Measurements from ENCODE around the gene PARD3. TPM values are rescaled to one million over a fixed set of nuclear protein-coding genes. Genes with fewer than 3 reads are reported as not detected.

The PARD3 gene
- total RNA-seq, 1 donor from 2014 or later: 98.2 TPM

GRCh38 chr10:34413214-34413613 is 401.9 kb downstream of the PARD3 start:
- no peaks in the 10 kb centered on the region for H3K27me3 ChIP-seq (ENCODE audit: control insufficient read depth, insufficient read depth, low read length)
- TF ChIP-seq CTCF (IDR thresholded peaks at IDR 0.05; ENCODE audit: insufficient read depth, low read length, severe bottlenecking): no peak
- no peaks in the 10 kb centered on the region for H3K36me3 ChIP-seq (ENCODE audit: control insufficient read depth, insufficient read depth, low read length)
- FAIRE-seq (no peak), DNase-seq (ENCODE audit: low read depth) (no peak)
- H3K4me3 ChIP-seq (ENCODE audit: low read depth, low read length): no peak overlapping the region

DNA sequence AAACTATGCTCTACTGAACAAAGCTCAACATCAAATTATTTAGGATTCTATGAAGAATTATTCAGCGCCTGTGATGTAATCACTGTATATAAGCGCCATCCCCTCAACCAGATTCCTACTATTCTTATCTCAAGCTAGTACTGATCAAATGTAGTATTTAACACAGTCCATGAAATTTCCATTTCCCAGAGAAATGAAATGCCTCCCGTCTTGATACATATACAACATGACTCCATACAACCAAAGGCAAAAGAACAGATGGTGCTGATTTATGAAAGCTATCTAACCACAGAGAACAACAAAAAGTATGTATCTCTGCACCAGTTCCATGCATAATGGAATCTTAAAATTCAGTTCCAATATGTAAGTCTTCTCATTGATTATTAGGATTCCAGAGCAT is 406.1 kb downstream of the PARD3 start:
- Histone ChIP-seq H3K27me3 (ENCODE audit: control insufficient read depth, insufficient read depth, low read length) (no peaks in the 10 kb centered on the region), H3K4me3 (ENCODE audit: low read depth, low read length) (no peak overlapping the region), H3K36me3 (ENCODE audit: control insufficient read depth, insufficient read depth, low read length) (no peaks in the 10 kb centered on the region)
- DNase-seq (ENCODE audit: low read depth) (no peak), FAIRE-seq (no peak)
- TF ChIP-seq CTCF (IDR thresholded peaks at IDR 0.05; ENCODE audit: insufficient read depth, low read length, severe bottlenecking): no peak

GRCh38 chr10:34408381-34408780 is 406.7 kb downstream of the PARD3 start:
- Histone ChIP-seq H3K27me3 (ENCODE audit: control insufficient read depth, insufficient read depth, low read length) (no peaks in the 10 kb centered on the region), H3K36me3 (ENCODE audit: control insufficient read depth, insufficient read depth, low read length) (no peaks in the 10 kb centered on the region), H3K4me3 (ENCODE audit: low read depth, low read length) (no peak overlapping the region)
- no peak for FAIRE-seq
- DNase-seq (ENCODE audit: low read depth): no peak
- TF ChIP-seq CTCF (IDR thresholded peaks at IDR 0.05; ENCODE audit: insufficient read depth, low read length, severe bottlenecking): no peak

GRCh38 chr10:34407324-34407805 is 407.7 kb downstream of the PARD3 start:
- no peak for TF ChIP-seq CTCF (IDR thresholded peaks at IDR 0.05; ENCODE audit: insufficient read depth, low read length, severe bottlenecking)
- DNase-seq (ENCODE audit: low read depth) (no peak), FAIRE-seq (no peak)

DNA sequence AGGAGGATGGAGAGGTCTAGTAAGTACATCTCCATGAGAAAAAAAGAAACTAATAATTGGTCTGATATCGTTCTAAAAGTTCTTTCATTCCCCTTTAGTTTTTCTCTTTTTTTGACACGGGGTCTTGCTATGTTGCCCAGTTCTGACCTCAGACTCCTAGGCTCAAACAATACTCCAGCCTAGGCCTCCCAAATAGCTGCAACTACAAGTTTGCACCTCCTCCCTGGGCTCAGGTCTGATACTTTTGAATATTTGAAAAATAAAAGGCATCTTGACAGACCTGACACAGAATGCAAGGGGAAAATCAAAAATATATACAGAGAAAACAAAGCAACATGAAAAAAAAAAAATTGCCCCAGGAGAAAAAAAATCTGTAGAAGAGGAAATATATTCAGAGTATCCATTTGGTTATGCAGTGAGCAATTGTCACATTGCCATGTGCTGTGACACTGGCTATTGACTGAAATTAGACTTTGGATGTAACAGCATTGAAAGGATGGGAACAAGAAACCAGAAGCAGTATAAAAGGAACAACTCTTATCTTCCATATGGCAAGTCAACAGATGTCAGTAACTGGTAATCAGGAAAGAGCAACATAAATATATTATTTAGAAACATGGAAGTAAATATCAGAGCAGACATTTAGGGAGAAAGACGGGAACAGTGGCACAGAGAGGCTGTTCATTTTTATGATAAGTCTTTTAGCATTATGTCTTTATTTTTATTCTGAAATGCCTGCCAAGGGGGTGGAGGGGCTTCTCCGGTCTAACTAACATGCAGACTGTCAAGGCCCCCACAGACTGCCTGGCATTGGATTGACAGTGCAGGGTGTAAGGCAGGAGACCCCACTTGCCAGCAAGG is 408.4 kb downstream of the PARD3 start:
- FAIRE-seq: no peak
- Histone ChIP-seq H3K4me3 (ENCODE audit: low read depth, low read length) (no peak overlapping the region), H3K27me3 (ENCODE audit: control insufficient read depth, insufficient read depth, low read length) (no peaks in the 10 kb centered on the region), H3K36me3 (ENCODE audit: control insufficient read depth, insufficient read depth, low read length) (no peaks in the 10 kb centered on the region)
- no peak for TF ChIP-seq CTCF (IDR thresholded peaks at IDR 0.05; ENCODE audit: insufficient read depth, low read length, severe bottlenecking)
- DNase-seq (ENCODE audit: low read depth): no peak

More at GRCh38 chr10:34407324-34407805, 407.7 kb downstream of the PARD3 start:
- Histone ChIP-seq H3K27me3 (ENCODE audit: control insufficient read depth, insufficient read depth, low read length) (no peaks in the 10 kb centered on the region), H3K36me3 (ENCODE audit: control insufficient read depth, insufficient read depth, low read length) (no peaks in the 10 kb centered on the region), H3K4me3 (ENCODE audit: low read depth, low read length) (no peak overlapping the region)
